GM23338 (cell line): Measurements from ENCODE around the gene LRRFIP1. TPM values are rescaled to one million over a fixed set of nuclear protein-coding genes. Genes with fewer than 3 reads are reported as not detected.
A peak's percentile ranks its signal among the peaks of the same experiment; 100 is the strongest.

Experiments
- ATAC-seq: fragments of 200-7000 bp; cut with Tn5 transposase; 3 replicates; pipeline ENCODE4 v1.9.1; 2020
- DNase-seq: peaks from one replicate; pipeline ENCODE4 v3.0.0-alpha.2; 2015; ENCODE audit warnings: low spot score
- H2AFZ ChIP-seq: fragments of 200-600 bp; sonication (generic); 2 replicates; pipeline ENCODE4 v1.8.0; 2016; ENCODE audit warnings: antibody characterized with exemption, mild to moderate bottlenecking, moderate library complexity
- H3F3A ChIP-seq: fragments of 200-600 bp; sonication (generic); replicated peaks from 2 replicates; pipeline ENCODE4 v1.8.0; 2017; ENCODE audit warnings: antibody characterized with exemption, mixed run types, low read depth
- H3K27ac ChIP-seq: fragments of 200-600 bp; sonication (generic); 2 replicates; pipeline ENCODE4 v1.6.1; 2016; ENCODE audit warnings: low read depth
- H3K27me3 ChIP-seq: fragments of 200-600 bp; sonication (generic); 2 replicates; pipeline ENCODE4 v1.8.0; 2016; ENCODE audit warnings: mild to moderate bottlenecking, mixed run types, moderate library complexity; ENCODE audit not compliant: insufficient read depth
- H3K36me3 ChIP-seq: fragments of 200-600 bp; sonication (generic); 2 replicates; pipeline ENCODE4 v1.8.0; 2016; ENCODE audit warnings: mild to moderate bottlenecking; ENCODE audit not compliant: insufficient read depth
- H3K4me1 ChIP-seq: fragments of 200-600 bp; sonication (generic); 2 replicates; pipeline ENCODE4 v1.8.0; 2016; ENCODE audit warnings: mild to moderate bottlenecking, moderate library complexity; ENCODE audit not compliant: insufficient read depth
- H3K4me2 ChIP-seq: fragments of 200-600 bp; sonication (generic); 2 replicates; pipeline ENCODE4 v1.7.1; 2017; ENCODE audit warnings: mixed run types
- H3K4me3 ChIP-seq: fragments of 200-600 bp; sonication (generic); 2 replicates; pipeline ENCODE4 v1.6.1; 2016; ENCODE audit warnings: mixed run types
- H3K79me2 ChIP-seq: fragments of 200-600 bp; sonication (generic); replicated peaks from 2 replicates; pipeline ENCODE4 v1.8.0; 2017; ENCODE audit warnings: mild to moderate bottlenecking; ENCODE audit not compliant: insufficient read depth
- H3K9me2 ChIP-seq: fragments of 200-600 bp; sonication (generic); 2 replicates; pipeline ENCODE4 v1.8.0; 2017; ENCODE audit not compliant: insufficient read depth
- H4K20me1 ChIP-seq: fragments of 200-600 bp; sonication (generic); replicated peaks from 2 replicates; pipeline ENCODE4 v1.8.0; 2017; ENCODE audit warnings: mild to moderate bottlenecking; ENCODE audit not compliant: insufficient read depth
- H3K27ac Mint-ChIP-seq: 2 replicates; pipeline ENCODE4 v1.8.0; 2020; ENCODE audit warnings: inconsistent platforms, mild to moderate bottlenecking, moderate library complexity, mixed read lengths
- H3K27me3 Mint-ChIP-seq: 3 replicates; pipeline ENCODE4 v1.8.0; 2022; ENCODE audit warnings: low read depth, mild to moderate bottlenecking, moderate library complexity, mixed read lengths, inconsistent platforms; ENCODE audit not compliant: insufficient read depth, poor library complexity
- H3K36me3 Mint-ChIP-seq: 3 replicates; pipeline ENCODE4 v1.8.0; 2021; ENCODE audit warnings: low read depth, mild to moderate bottlenecking, inconsistent platforms, moderate library complexity, mixed read lengths
- H3K4me1 Mint-ChIP-seq: 3 replicates; pipeline ENCODE4 v1.8.0; 2020; ENCODE audit warnings: mild to moderate bottlenecking, inconsistent platforms, mixed read lengths
- H3K4me3 Mint-ChIP-seq: 3 replicates; pipeline ENCODE4 v1.8.0; 2021; ENCODE audit warnings: moderate library complexity, mild to moderate bottlenecking, inconsistent platforms, mixed read lengths
- H3K9me3 Mint-ChIP-seq: 3 replicates; pipeline ENCODE4 v1.8.0; 2020; ENCODE audit warnings: moderate library complexity, mild to moderate bottlenecking, inconsistent platforms, mixed read lengths
- CREB1 ChIP-seq: fragments of 250-450 bp; sonication (Bioruptor Pico); IDR thresholded peaks from 2 replicates; pipeline ENCODE4 v1.5.0; 2020; ENCODE audit warnings: low read depth, mild to moderate bottlenecking, moderate library complexity
- CTCF ChIP-seq, 2 experiments: fragments of 200-600 bp in 1 of 2; sonication (generic) in 1 of 2; conservative IDR thresholded peaks; 2 replicates each; pipeline versions ENCODE4 v1.5.1 to v1.6.1; 2016 to 2017; ENCODE audit warnings: antibody characterized with exemption in 2 of 2, low read depth in 2 of 2, mild to moderate bottlenecking in 2 of 2, moderate library complexity in 1 of 2
- ETS1 ChIP-seq: IDR thresholded peaks from 2 replicates; pipeline ENCODE4 v1.6.1; 2016; ENCODE audit warnings: antibody characterized with exemption
- EZH2 ChIP-seq: fragments of 200-600 bp; sonication (generic); IDR thresholded peaks from one replicate; pipeline ENCODE4 v1.8.0; 2017; ENCODE audit warnings: antibody characterized with exemption, mild to moderate bottlenecking, low read depth; ENCODE audit not compliant: unreplicated experiment
- EZH2phosphoT487 ChIP-seq: fragments of 200-600 bp; sonication (generic); IDR thresholded peaks from one replicate; pipeline ENCODE4 v1.8.1; 2018; ENCODE audit warnings: antibody characterized with exemption; ENCODE audit not compliant: unreplicated experiment
- JUNB ChIP-seq: IDR thresholded peaks from one replicate; pipeline ENCODE4 v1.6.1; 2016; ENCODE audit warnings: antibody characterized with exemption; ENCODE audit not compliant: unreplicated experiment
- NANOG ChIP-seq: IDR thresholded peaks from 2 replicates; pipeline ENCODE4 v1.6.1; 2016; ENCODE audit warnings: antibody characterized with exemption, borderline replicate concordance
- POLR2AphosphoS5 ChIP-seq: IDR thresholded peaks from 2 replicates; pipeline ENCODE4 v1.6.1; 2016; ENCODE audit warnings: antibody characterized with exemption, low read depth
- STAT1 ChIP-seq: IDR thresholded peaks from one replicate; pipeline ENCODE4 v1.6.1; 2016; ENCODE audit warnings: antibody characterized with exemption; ENCODE audit not compliant: unreplicated experiment
- ZNF114 ChIP-seq: fragments of 250-450 bp; sonication (Bioruptor Pico); IDR thresholded peaks from 2 replicates; pipeline ENCODE4 v1.5.0; 2020; ENCODE audit warnings: mild to moderate bottlenecking, moderate library complexity
- ZNF331 ChIP-seq: fragments of 250-450 bp; sonication (Bioruptor Pico); IDR thresholded peaks from 2 replicates; pipeline ENCODE4 v1.5.0; 2020; ENCODE audit warnings: low read depth, mild to moderate bottlenecking, moderate library complexity
- polyA plus RNA-seq: library from polyadenylated mRNA; unstranded; fragments of >200 nt; fragmentation: Nextera tagmentation; extraction: Ambion mirVana; gene quantifications from 2 replicates; pipeline ENCODE4 v1.2.1, GENCODE V29; 2016
- total RNA-seq: library from RNA; depleted of rRNA; stranded (reverse); fragments of >200 nt; shearing (Covaris generic); gene quantifications from 2 replicates; pipeline ENCODE4 v1.2.3, GENCODE V29; 2014
- TF ChIP-seq, protein P1 (sequence below): fragments of 250-450 bp; sonication (Bioruptor Pico); IDR thresholded peaks from 2 replicates; pipeline ENCODE4 v1.5.0; 2020; ENCODE audit warnings: mild to moderate bottlenecking, moderate library complexity

Gene LRRFIP1
- total and polyA plus RNA-seq, 2 experiments from 2014 or later, result 59.6 to 178 TPM

DNA sequence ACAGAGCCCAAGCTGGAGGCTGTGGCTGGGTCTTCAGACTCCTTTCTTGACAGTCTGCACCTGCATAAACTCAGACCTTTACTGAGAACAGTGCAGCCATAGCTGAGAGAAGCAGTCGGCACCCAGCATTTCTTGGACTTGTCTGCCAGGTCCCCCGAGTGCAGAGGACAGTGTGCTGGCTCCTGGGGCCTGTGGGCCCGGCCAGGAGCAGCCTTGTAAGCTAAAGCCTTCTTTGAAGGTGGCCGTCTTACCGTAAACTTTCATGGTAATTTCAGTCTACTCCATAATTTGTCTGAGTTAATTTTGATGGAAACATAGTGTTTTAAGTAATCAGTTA lies 70.9 kb downstream of the LRRFIP1 start:
- Histone ChIP-seq H3K27me3 (0 out of 2 replicates have a peak, but pooled peaks cover 2% of the 10 kb centered on the region), H2AFZ (no peak overlapping the region), H3K27ac (no peak overlapping the region), H3K4me3 (no peak overlapping the region), H3K36me3 (no peaks in the 10 kb centered on the region), H3F3A (peaks cover 26% of the 10 kb centered on the region; the same call in 1 of the 2 replicates), H3K4me1 (peaks cover 93% of the 10 kb centered on the region), H3K4me2 (no peak overlapping the region), H3K9me2 (no peaks in the 10 kb centered on the region), H4K20me1 (peaks cover 43% of the 10 kb centered on the region), H3K79me2 (peaks cover 98% of the 10 kb centered on the region)
- Mint-ChIP-seq H3K27me3 (peaks cover 12% of the 10 kb centered on the region), H3K4me1 (peaks cover 92% of the 10 kb centered on the region), H3K36me3 (no peaks in the 10 kb centered on the region; the same call in 2 of the 3 replicates), H3K4me3 (no peak overlapping the region), H3K9me3 (no peaks in the 10 kb centered on the region), H3K27ac (0 out of 2 replicates have a peak overlapping the region, but pooled peaks have one; percentile 42)
- no peak for DNase-seq
- no peak for ATAC-seq
- TF ChIP-seq ETS1 (no peak), EZH2phosphoT487 (no peak), POLR2AphosphoS5 (no peak), CTCF (conservative IDR thresholded peaks at IDR 0.05; ENCODE audit: low read depth in 2 of 2) (no peak), STAT1 (no peak), ZNF114 (CRISPR knock-in tag) (no peak), NANOG (no peak), CREB1 (CRISPR knock-in tag) (no peak), EZH2 (no peak), ZNF331 (no peak), JUNB (no peak)
- TF ChIP-seq, protein P1, sequence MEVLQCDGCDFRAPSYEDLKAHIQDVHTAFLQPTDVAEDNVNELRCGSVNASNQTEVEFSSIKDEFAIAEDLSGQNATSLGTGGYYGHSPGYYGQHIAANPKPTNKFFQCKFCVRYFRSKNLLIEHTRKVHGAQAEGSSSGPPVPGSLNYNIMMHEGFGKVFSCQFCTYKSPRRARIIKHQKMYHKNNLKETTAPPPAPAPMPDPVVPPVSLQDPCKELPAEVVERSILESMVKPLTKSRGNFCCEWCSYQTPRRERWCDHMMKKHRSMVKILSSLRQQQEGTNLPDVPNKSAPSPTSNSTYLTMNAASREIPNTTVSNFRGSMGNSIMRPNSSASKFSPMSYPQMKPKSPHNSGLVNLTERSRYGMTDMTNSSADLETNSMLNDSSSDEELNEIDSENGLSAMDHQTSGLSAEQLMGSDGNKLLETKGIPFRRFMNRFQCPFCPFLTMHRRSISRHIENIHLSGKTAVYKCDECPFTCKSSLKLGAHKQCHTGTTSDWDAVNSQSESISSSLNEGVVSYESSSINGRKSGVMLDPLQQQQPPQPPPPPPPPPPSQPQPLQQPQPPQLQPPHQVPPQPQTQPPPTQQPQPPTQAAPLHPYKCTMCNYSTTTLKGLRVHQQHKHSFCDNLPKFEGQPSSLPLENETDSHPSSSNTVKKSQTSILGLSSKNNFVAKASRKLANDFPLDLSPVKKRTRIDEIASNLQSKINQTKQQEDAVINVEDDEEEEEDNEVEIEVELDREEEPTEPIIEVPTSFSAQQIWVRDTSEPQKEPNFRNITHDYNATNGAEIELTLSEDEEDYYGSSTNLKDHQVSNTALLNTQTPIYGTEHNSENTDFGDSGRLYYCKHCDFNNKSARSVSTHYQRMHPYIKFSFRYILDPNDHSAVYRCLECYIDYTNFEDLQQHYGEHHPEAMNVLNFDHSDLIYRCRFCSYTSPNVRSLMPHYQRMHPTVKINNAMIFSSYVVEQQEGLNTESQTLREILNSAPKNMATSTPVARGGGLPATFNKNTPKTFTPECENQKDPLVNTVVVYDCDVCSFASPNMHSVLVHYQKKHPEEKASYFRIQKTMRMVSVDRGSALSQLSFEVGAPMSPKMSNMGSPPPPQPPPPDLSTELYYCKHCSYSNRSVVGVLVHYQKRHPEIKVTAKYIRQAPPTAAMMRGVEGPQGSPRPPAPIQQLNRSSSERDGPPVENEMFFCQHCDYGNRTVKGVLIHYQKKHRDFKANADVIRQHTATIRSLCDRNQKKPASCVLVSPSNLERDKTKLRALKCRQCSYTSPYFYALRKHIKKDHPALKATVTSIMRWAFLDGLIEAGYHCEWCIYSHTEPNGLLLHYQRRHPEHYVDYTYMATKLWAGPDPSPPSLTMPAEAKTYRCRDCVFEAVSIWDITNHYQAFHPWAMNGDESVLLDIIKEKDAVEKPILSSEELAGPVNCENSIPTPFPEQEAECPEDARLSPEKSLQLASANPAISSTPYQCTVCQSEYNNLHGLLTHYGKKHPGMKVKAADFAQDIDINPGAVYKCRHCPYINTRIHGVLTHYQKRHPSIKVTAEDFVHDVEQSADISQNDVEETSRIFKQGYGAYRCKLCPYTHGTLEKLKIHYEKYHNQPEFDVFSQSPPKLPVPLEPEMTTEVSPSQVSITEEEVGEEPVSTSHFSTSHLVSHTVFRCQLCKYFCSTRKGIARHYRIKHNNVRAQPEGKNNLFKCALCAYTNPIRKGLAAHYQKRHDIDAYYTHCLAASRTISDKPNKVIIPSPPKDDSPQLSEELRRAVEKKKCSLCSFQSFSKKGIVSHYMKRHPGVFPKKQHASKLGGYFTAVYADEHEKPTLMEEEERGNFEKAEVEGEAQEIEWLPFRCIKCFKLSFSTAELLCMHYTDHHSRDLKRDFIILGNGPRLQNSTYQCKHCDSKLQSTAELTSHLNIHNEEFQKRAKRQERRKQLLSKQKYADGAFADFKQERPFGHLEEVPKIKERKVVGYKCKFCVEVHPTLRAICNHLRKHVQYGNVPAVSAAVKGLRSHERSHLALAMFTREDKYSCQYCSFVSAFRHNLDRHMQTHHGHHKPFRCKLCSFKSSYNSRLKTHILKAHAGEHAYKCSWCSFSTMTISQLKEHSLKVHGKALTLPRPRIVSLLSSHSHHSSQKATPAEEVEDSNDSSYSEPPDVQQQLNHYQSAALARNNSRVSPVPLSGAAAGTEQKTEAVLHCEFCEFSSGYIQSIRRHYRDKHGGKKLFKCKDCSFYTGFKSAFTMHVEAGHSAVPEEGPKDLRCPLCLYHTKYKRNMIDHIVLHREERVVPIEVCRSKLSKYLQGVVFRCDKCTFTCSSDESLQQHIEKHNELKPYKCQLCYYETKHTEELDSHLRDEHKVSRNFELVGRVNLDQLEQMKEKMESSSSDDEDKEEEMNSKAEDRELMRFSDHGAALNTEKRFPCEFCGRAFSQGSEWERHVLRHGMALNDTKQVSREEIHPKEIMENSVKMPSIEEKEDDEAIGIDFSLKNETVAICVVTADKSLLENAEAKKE, result no peak
